Karpas-422 (cell line): ENCODE results near the gene OSBPL7. TPM values are rescaled to one million over a fixed set of nuclear protein-coding genes. Genes with fewer than 3 reads are reported as not detected.

Experiments
- DNase-seq: peaks from one replicate; pipeline ENCODE4 v3.0.0-alpha.2; 2015
- H2AFZ ChIP-seq: fragments of 200-600 bp; sonication (generic); 2 replicates; pipeline ENCODE4 v1.6.1; 2014; ENCODE audit warnings: antibody characterized with exemption, low read length, mixed read lengths
- H3K27ac ChIP-seq: fragments of 200-600 bp; sonication (generic); 2 replicates; pipeline ENCODE4 v1.5.1; 2014; ENCODE audit warnings: mild to moderate bottlenecking, low read length, moderate library complexity
- H3K27me3 ChIP-seq: fragments of 200-600 bp; sonication (generic); 2 replicates; pipeline ENCODE4 v1.6.1; 2014; ENCODE audit warnings: low read length, mixed read lengths
- H3K36me3 ChIP-seq: fragments of 200-600 bp; sonication (generic); 2 replicates; pipeline ENCODE4 v1.6.1; 2014; ENCODE audit warnings: low read length, mixed read lengths; ENCODE audit not compliant: insufficient read depth
- H3K4me1 ChIP-seq: fragments of 200-600 bp; sonication (generic); 2 replicates; pipeline ENCODE4 v1.6.1; 2014; ENCODE audit warnings: mild to moderate bottlenecking, low read length, mixed read lengths
- H3K4me2 ChIP-seq: fragments of 200-600 bp; sonication (generic); 2 replicates; pipeline ENCODE4 v1.6.1; 2014; ENCODE audit warnings: low read length, low read depth, mild to moderate bottlenecking; ENCODE audit not compliant: poor library complexity, severe bottlenecking
- H3K4me3 ChIP-seq: fragments of 200-600 bp; sonication (generic); 2 replicates; pipeline ENCODE4 v1.5.1; 2014; ENCODE audit warnings: mild to moderate bottlenecking, antibody characterized with exemption, low read length, mixed read lengths
- H3K79me2 ChIP-seq: fragments of 200-600 bp; sonication (generic); 2 replicates; pipeline ENCODE4 v1.6.1; 2014; ENCODE audit warnings: mild to moderate bottlenecking, low read length, mixed read lengths
- H3K9ac ChIP-seq: fragments of 200-600 bp; sonication (generic); 2 replicates; pipeline ENCODE4 v1.6.0; 2014; ENCODE audit warnings: low read length
- H3K9me2 ChIP-seq: fragments of 200-600 bp; sonication (generic), shearing (Covaris generic); replicated peaks from 2 replicates; pipeline ENCODE4 v1.6.0; 2014; ENCODE audit warnings: mild to moderate bottlenecking, low read length, moderate library complexity; ENCODE audit not compliant: insufficient read depth
- H3K9me3 ChIP-seq: fragments of 300-700, 200-600 bp; sonication (generic); 2 replicates; pipeline ENCODE4 v1.6.1; 2014; ENCODE audit warnings: low read length, mixed read lengths
- H4K20me1 ChIP-seq: fragments of 200-600 bp; sonication (generic); 2 replicates; pipeline ENCODE4 v1.6.1; 2014; ENCODE audit warnings: mild to moderate bottlenecking, antibody characterized with exemption, low read length, low read depth; ENCODE audit not compliant: insufficient read depth
- total RNA-seq: library from RNA; depleted of rRNA; stranded (reverse); fragments of >200 nt; shearing (Covaris generic); gene quantifications from 2 replicates; pipeline ENCODE4 v1.2.3, GENCODE V29; 2014; ENCODE audit warnings: low replicate concordance

Gene OSBPL7
- total RNA-seq, 1 experiment from 2014 or later, result 11.1 TPM

DNA sequence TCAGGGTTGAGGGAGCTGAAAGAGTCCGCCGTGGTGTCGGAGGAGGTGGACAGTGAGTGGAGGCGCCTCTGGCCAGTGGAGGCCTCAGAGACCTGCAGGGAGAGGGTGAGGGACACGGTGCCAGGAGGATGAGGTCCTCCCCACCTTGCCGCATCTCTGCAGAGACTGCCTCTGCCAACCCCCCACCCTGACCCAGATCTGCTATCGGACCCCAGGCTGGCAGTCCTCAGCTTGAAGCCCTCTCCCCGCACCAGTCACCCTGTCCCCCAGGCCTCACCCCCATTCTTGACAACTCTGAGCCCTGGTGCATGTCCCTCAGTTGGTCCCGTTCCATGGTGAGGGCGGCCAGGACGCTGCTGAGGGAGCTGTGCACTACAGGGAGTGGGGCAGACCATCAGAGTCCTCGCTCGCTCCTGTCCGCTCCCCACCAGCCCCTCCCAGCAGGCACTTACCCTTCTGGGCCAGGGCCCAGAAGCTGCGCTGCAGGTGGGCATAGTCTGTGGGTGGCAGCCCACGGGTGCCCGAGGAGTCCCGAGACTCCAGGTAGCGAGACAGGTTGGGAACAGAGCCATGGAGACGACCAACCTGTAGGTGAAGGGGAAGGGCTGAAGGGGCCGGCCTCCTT, 5.4 kb downstream of the OSBPL7 start:
- peaks cover 12% of the 10 kb centered on the region for H3K4me1 ChIP-seq
- H3K9me3 ChIP-seq, result no peaks in the 10 kb centered on the region
- no peak overlapping the region for H3K4me2 ChIP-seq
- H3K27me3 ChIP-seq, result no peaks in the 10 kb centered on the region
- H3K4me3 ChIP-seq, result no peak overlapping the region
- no peaks in the 10 kb centered on the region for H3K9me2 ChIP-seq
- peaks cover 13% of the 10 kb centered on the region for H3K79me2 ChIP-seq
- no peak overlapping the region for H3K9ac ChIP-seq
- no peaks in the 10 kb centered on the region for H4K20me1 ChIP-seq
- H3K36me3 ChIP-seq, result no peaks in the 10 kb centered on the region; the same call in 1 of the 2 replicates
- no peak for DNase-seq
- H3K27ac ChIP-seq, result no peak overlapping the region
- H2AFZ ChIP-seq, result no peak overlapping the region

DNA sequence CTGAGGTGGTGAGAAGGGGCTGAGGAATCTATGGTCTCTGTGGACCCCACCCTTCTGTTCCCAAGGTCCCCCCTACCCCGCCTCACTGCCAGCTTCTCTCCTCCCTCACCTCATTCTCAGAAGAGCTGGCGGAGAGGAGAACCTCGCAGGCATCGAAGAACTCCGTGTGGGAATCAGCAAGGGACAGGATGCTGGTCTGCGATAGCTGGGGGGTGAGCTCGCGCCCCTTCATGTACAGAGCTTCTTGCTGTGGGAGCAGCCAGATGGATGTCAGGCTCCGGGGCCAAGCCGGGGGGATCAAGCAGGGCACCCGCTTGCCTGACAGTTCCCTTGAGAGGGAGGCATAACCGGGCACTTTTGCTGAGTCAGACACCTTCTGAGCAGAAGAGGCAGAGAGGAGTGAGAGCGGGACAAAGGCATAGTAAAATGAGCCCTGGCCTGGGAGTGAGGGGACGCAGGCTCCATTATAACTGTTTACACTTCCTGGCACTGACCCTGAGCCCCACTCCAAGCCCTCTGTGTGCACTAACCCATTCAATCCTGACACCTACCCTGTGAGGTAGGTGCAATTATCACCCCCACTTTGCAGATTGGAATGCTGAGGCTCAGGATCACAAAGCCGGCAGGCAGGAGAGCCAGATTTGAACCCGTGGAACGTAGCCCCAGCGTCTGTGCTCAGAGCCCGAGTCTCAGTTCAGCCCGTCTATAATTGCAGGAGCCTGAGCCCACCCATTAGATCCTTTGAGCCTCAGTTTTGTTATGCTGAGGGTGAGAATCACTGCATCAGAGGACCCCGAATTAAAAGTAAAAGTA, 6.3 kb downstream of the OSBPL7 start:
- DNase-seq, result no peak
- H3K9me3 ChIP-seq, result no peaks in the 10 kb centered on the region
- H4K20me1 ChIP-seq, result no peaks in the 10 kb centered on the region
- H3K4me3 ChIP-seq, result no peak overlapping the region
- H3K9me2 ChIP-seq, result no peaks in the 10 kb centered on the region
- H3K79me2 ChIP-seq, result peaks cover 3% of the 10 kb centered on the region
- H3K36me3 ChIP-seq, result no peaks in the 10 kb centered on the region; the same call in 1 of the 2 replicates
- no peak overlapping the region for H3K9ac ChIP-seq
- no peak overlapping the region for H3K27ac ChIP-seq
- H3K4me1 ChIP-seq, result peaks cover 4% of the 10 kb centered on the region
- H3K4me2 ChIP-seq, result no peak overlapping the region
- no peak overlapping the region for H2AFZ ChIP-seq
- H3K27me3 ChIP-seq, result no peaks in the 10 kb centered on the region

DNA sequence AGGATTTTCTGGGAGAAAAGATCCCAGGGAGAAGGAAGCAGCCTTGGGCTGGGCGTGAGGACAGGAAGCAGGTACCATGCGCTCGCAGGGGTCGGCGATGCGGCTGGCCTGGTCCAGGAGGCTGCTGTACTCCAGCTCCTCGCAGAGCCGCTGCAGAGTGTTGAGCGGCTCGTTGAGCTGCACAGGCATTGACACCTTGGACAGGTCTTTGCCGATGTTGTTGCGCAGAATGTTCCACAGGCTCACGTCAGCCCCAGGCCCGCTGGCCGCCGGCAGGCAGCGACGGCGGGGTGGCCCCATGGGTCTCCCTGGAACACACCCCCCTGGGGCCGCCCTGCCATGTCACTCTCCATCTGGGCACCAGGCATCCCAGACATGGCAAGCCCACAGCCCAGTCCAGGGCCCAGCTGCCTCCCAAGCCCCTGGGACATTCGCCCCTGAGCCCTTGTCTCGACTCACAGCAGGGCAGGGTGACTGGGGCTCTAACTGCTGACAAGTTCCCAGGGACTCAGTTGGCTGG, 8.0 kb downstream of the OSBPL7 start:
- H3K4me1 ChIP-seq, result no peaks in the 10 kb centered on the region
- no peaks in the 10 kb centered on the region for H4K20me1 ChIP-seq
- H3K4me2 ChIP-seq, result no peak overlapping the region
- H3K36me3 ChIP-seq, result no peaks in the 10 kb centered on the region; the same call in 1 of the 2 replicates
- no peaks in the 10 kb centered on the region for H3K79me2 ChIP-seq
- no peaks in the 10 kb centered on the region for H3K9me3 ChIP-seq
- H3K9me2 ChIP-seq, result no peaks in the 10 kb centered on the region
- no peak for DNase-seq
- no peak overlapping the region for H3K27ac ChIP-seq
- no peak overlapping the region for H3K9ac ChIP-seq
- no peak overlapping the region for H3K4me3 ChIP-seq
- no peaks in the 10 kb centered on the region for H3K27me3 ChIP-seq
- H2AFZ ChIP-seq, result no peak overlapping the region

DNA sequence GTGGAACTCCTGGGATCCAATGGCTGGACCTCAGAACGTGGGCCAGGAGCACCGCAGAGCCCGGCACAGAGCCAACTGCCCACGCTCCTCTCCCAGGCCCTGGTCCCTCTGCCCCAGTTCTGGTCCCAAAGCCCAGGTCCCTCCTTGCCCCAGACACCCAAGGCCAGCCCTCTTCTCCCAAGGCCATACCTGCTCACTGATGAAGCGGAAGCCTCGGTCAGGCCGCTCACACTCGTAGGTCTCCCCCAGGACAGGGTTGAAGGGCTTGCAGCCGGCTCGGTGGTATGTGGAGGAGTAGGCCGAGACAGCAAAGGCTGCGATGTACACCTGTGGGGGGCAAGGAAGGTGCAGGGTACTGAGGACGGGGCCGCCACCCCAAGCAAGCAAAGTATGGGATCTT, 8.5 kb downstream of the OSBPL7 start:
- Histone ChIP-seq H3K27me3 (no peaks in the 10 kb centered on the region), H3K4me1 (no peaks in the 10 kb centered on the region), H3K27ac (no peak overlapping the region), H3K9me2 (no peaks in the 10 kb centered on the region), H2AFZ (no peak overlapping the region), H3K4me3 (no peak overlapping the region), H3K79me2 (no peaks in the 10 kb centered on the region), H3K9ac (no peak overlapping the region), H3K9me3 (no peaks in the 10 kb centered on the region), H4K20me1 (no peaks in the 10 kb centered on the region), H3K4me2 (no peak overlapping the region), H3K36me3 (no peaks in the 10 kb centered on the region; the same call in 1 of the 2 replicates)
- DNase-seq, result no peak

DNA sequence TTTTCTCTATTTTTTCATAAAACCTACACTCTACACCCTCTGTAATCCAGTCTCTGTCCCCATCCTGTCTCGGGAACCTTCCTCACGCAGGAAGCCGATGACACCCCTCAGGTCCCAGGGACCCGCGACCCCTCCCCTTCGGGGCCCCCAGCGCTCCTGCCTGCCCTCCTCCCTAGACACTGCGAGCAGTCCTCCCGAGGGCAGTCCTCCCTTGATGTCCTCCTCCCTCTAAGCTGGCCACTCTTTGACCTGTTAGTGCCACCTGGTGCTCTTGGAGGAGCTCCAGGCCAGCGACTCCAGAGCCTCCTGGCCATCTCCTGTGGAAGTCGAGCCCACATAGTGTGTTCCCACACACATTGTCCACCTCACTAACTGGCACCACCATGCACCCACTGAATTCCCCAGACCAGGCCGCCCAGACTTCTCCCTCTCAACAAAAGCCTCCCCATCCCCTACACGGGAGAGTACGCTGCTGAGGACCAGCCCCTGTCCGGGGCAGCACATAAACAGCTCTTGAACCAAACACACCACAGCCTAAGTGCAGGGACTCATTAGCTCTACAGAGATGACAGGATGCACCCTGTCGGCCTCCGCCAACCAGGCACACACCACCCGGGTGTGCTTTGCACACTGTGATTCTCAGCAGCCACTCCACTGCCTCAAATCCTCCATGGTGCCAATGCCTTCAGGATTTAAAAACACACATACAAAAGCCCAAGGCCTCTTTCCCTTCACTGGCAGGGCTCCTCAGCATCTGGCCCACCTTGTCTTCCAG, 9.3 kb downstream of the OSBPL7 start:
- no peak overlapping the region for H3K27ac ChIP-seq
- no peaks in the 10 kb centered on the region for H3K79me2 ChIP-seq
- no peaks in the 10 kb centered on the region for H3K4me1 ChIP-seq
- no peak overlapping the region for H3K4me3 ChIP-seq
- no peak overlapping the region for H3K9ac ChIP-seq
- no peak for DNase-seq
- no peaks in the 10 kb centered on the region for H3K9me2 ChIP-seq
- H3K4me2 ChIP-seq, result no peak overlapping the region
- no peaks in the 10 kb centered on the region for H3K9me3 ChIP-seq
- H2AFZ ChIP-seq, result no peak overlapping the region
- no peaks in the 10 kb centered on the region for H4K20me1 ChIP-seq
- H3K27me3 ChIP-seq, result no peaks in the 10 kb centered on the region
- no peaks in the 10 kb centered on the region; the same call in 1 of the 2 replicates for H3K36me3 ChIP-seq

DNA sequence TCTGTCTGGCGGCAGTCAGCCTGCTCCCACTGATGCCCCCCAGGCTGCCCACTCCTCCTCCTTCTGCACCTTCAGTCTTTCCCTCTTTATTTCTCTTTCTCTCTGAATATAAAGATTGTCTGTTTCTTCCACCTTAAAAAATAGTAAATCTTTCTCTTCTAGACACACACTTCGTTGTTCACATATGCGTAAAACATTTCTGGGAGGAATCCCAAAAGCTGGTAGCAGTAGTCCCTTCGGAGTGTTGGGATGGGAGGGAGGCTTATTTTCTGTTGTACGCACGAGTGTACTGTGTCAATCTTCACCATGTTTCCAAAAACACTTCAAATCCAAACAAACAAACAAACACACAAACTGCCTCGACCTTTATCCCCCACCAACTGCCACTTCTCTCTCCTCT, 9.9 kb downstream of the OSBPL7 start:
- no peaks in the 10 kb centered on the region for H3K9me3 ChIP-seq
- no peaks in the 10 kb centered on the region; the same call in 1 of the 2 replicates for H3K36me3 ChIP-seq

DNA sequence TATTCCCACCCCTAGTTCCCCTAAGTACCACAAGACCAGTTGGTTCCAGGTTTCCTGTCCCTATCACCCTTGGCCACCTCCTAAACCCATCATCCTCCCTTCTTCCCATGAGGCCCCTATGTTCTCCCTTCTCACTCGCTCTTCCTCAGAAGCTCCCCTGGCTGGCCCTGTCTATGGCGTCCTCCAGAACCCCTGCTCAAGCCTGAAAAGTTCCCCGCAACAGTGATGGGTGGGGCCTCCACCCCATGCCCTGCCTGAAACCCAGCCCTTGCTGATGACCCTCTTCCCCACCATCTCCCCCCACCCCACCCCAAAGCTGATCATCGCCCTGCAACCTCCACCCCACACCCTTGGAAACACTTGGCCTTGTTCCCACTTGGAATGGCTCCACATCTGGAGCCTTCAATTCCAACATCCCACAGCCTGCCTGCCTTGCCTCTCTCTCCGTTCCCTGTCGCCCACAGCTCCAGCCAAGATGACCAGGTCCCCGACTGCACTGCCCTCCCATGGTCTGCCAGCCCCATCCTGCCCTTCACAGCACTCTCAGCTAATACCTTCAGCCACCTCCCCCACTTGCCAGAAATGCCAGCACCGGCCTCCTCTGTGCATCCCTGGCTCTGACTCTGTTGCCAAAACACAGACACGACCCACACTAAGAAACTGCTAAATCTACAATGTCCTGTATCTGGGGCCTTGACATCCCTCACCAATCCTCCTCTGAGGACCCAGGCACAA, 10.5 kb downstream of the OSBPL7 start:
- Histone ChIP-seq H3K79me2 (no peaks in the 10 kb centered on the region), H3K9me3 (no peaks in the 10 kb centered on the region), H3K27me3 (no peaks in the 10 kb centered on the region), H2AFZ (no peak overlapping the region), H4K20me1 (no peaks in the 10 kb centered on the region), H3K36me3 (no peaks in the 10 kb centered on the region; the same call in 1 of the 2 replicates), H3K27ac (no peak overlapping the region), H3K4me2 (no peak overlapping the region), H3K9ac (no peak overlapping the region), H3K4me1 (no peaks in the 10 kb centered on the region), H3K4me3 (no peak overlapping the region), H3K9me2 (no peaks in the 10 kb centered on the region)
- DNase-seq, result no peak

More for the DNA sequence above, 9.9 kb downstream of the OSBPL7 start:
- Histone ChIP-seq H2AFZ (no peak overlapping the region), H3K27ac (no peak overlapping the region), H3K27me3 (no peaks in the 10 kb centered on the region), H4K20me1 (no peaks in the 10 kb centered on the region), H3K9ac (no peak overlapping the region), H3K9me2 (no peaks in the 10 kb centered on the region), H3K79me2 (no peaks in the 10 kb centered on the region), H3K4me1 (no peaks in the 10 kb centered on the region), H3K4me3 (no peak overlapping the region), H3K4me2 (no peak overlapping the region)
- no peak for DNase-seq
